CD14-positive monocyte (primary cell): Measurements from ENCODE around the gene CA10. TPM values are rescaled to one million over a fixed set of nuclear protein-coding genes. Genes with fewer than 3 reads are reported as not detected.

Experiments used
- DNase-seq, 3 donors: peaks; one replicate each; pipeline ENCODE4 v3.0.0-alpha.2; 2011 to 2022
- H2AFZ ChIP-seq: 2 replicates; pipeline ENCODE4 v1.6.0; 2012; ENCODE audit warnings: mild to moderate bottlenecking, low read depth, low read length, inconsistent platforms; ENCODE audit not compliant: insufficient read depth, poor library complexity, severe bottlenecking
- H3K27ac ChIP-seq, 2 donors: 1 replicate in 1 of 2; 2 replicates in 1 of 2; pipeline ENCODE4 v1.5.1; 2012 to 2013; ENCODE audit warnings: low read length in 2 of 2, control low read depth in 1 of 2, inconsistent platforms in 1 of 2, low read depth in 1 of 2, mild to moderate bottlenecking in 1 of 2
- H3K27me3 ChIP-seq, 2 donors: one replicate each; pipeline versions ENCODE4 v1.6.0 to v1.6.1; 2011 to 2013; ENCODE audit warnings: low read length in 2 of 2; ENCODE audit not compliant: control insufficient read depth in 2 of 2, insufficient read depth in 2 of 2
- H3K36me3 ChIP-seq, 2 donors: replicated peaks in 1 of 2; 1 replicate in 1 of 2; 2 replicates in 1 of 2; pipeline versions ENCODE4 v1.5.1 to v1.6.1; 2012 to 2013; ENCODE audit warnings: low read length in 2 of 2, control low read depth in 1 of 2, inconsistent platforms in 1 of 2, mild to moderate bottlenecking in 1 of 2; ENCODE audit not compliant: insufficient read depth in 2 of 2, control insufficient read depth in 1 of 2
- H3K4me1 ChIP-seq, 2 donors: 1 replicate in 1 of 2; 2 replicates in 1 of 2; pipeline versions ENCODE4 v1.5.1 to v1.6.1; 2012 to 2013; ENCODE audit warnings: low read length in 2 of 2, control low read depth in 1 of 2, inconsistent platforms in 1 of 2, mild to moderate bottlenecking in 1 of 2, moderate library complexity in 1 of 2; ENCODE audit not compliant: insufficient read depth in 2 of 2, control insufficient read depth in 1 of 2
- H3K4me2 ChIP-seq: replicated peaks from 2 replicates; pipeline ENCODE3; 2012; ENCODE audit warnings: low read length, moderate library complexity, mild to moderate bottlenecking; ENCODE audit not compliant: poor library complexity, severe bottlenecking; ENCODE audit errors: extremely low read depth
- H3K4me3 ChIP-seq, 3 experiments: fragments of 200-600 bp in 1 of 3; sonication (generic) in 1 of 3; replicated peaks in 1 of 3; 1 replicate in 2 of 3; 2 replicates in 1 of 3; pipeline ENCODE4 v1.5.1; 2011 to 2013; ENCODE audit warnings: low read length in 3 of 3, mild to moderate bottlenecking in 3 of 3, control low read depth in 2 of 3, low read depth in 2 of 3, inconsistent platforms in 1 of 3, moderate library complexity in 1 of 3
- H3K79me2 ChIP-seq: 2 replicates; pipeline ENCODE4 v1.6.0; 2012; ENCODE audit warnings: mild to moderate bottlenecking, control low read depth, inconsistent platforms, low read length, moderate library complexity; ENCODE audit not compliant: insufficient read depth
- H3K9ac ChIP-seq: 2 replicates; pipeline ENCODE4 v1.6.0; 2017; ENCODE audit warnings: low read length, mild to moderate bottlenecking; ENCODE audit not compliant: insufficient read depth, poor library complexity, severe bottlenecking
- H3K9me3 ChIP-seq, 2 donors: replicated peaks in 1 of 2; 1 replicate in 1 of 2; 2 replicates in 1 of 2; pipeline versions ENCODE4 v1.5.1 to v1.6.1; 2012 to 2013; ENCODE audit warnings: low read length in 2 of 2, control low read depth in 1 of 2; ENCODE audit not compliant: control insufficient read depth in 1 of 2, insufficient read depth in 1 of 2
- H4K20me1 ChIP-seq: 2 replicates; pipeline ENCODE4 v1.6.0; 2012; ENCODE audit warnings: mild to moderate bottlenecking, low read length, control low read depth, moderate library complexity; ENCODE audit not compliant: insufficient read depth
- H3K27ac Mint-ChIP-seq, 7 donors: one replicate each; pipeline ENCODE4 v1.8.0; 2020; ENCODE audit warnings: mild to moderate bottlenecking in 7 of 7, mixed read lengths in 7 of 7, moderate library complexity in 6 of 7, inconsistent platforms in 2 of 7
- H3K27me3 Mint-ChIP-seq, 3 donors: one replicate each; pipeline ENCODE4 v1.8.0; 2021 to 2022; ENCODE audit warnings: low read depth in 3 of 3, mild to moderate bottlenecking in 3 of 3, mixed read lengths in 3 of 3, moderate library complexity in 3 of 3, inconsistent platforms in 1 of 3
- H3K36me3 Mint-ChIP-seq, 2 donors: one replicate each; pipeline ENCODE4 v1.8.0; 2020; ENCODE audit warnings: mixed read lengths in 2 of 2, inconsistent platforms in 1 of 2, mild to moderate bottlenecking in 1 of 2
- H3K4me1 Mint-ChIP-seq: one replicate; pipeline ENCODE4 v1.8.0; 2020; ENCODE audit warnings: mild to moderate bottlenecking, mixed read lengths
- H3K4me3 Mint-ChIP-seq, 2 donors: one replicate each; pipeline ENCODE4 v1.8.0; 2020; ENCODE audit warnings: mild to moderate bottlenecking in 2 of 2, mixed read lengths in 2 of 2, moderate library complexity in 1 of 2
- H3K9me3 Mint-ChIP-seq, 7 donors: one replicate each; pipeline ENCODE4 v1.8.0; 2020 to 2022; ENCODE audit warnings: mixed read lengths in 7 of 7, mild to moderate bottlenecking in 6 of 7, moderate library complexity in 6 of 7, inconsistent platforms in 2 of 7
- CTCF ChIP-seq: fragments of 200-600 bp; IDR thresholded peaks from one replicate; pipeline ENCODE4 v1.8.0; 2022; ENCODE audit warnings: antibody characterized with exemption, mild to moderate bottlenecking
- WGBS: methylation state at CpG from one replicate; pipeline ENCODE4 v1.1.5; 2013; ENCODE audit warnings: missing lambda C conversion rate; ENCODE audit not compliant: insufficient coverage; 5-methylcytosine and 5-hydroxymethylcytosine counted together
- intact Hi-C, 2 donors: fragments of 100-400 bp; cut with micrococcal nuclease; formaldehyde crosslinking; loops; one replicate each; pipeline versions ENCODE4 v1.15.0 to v1.15.1; 2023
- polyA plus RNA-seq, 3 donors: library from polyadenylated mRNA; depleted of rRNA in 1 of 3; unstranded in 2 of 3; stranded (reverse) in 1 of 3; fragments of 300-500 nt in 2 of 3; fragments of >200 nt in 1 of 3; fragmentation: Illumina TruSeq in 2 of 3; gene quantifications; 1 replicate in 2 of 3; 2 replicates in 1 of 3; pipeline ENCODE4 v1.2.3, GENCODE V29; 2012 to 2021

The CA10 gene
- polyA plus RNA-seq, 3 donors: not detected

GRCh38 chr17:51733166-51733565 lies 425.3 kb downstream of the CA10 start:
- no peak overlapping the region for H3K9ac ChIP-seq
- no peak overlapping the region for H3K27ac ChIP-seq
- no peak overlapping the region for H2AFZ ChIP-seq
- H3K27me3 ChIP-seq: no peaks in the 10 kb centered on the region
- Mint-ChIP-seq H3K9me3 (peaks cover 0 to 3% (median 0%) of the 10 kb centered on the region in 7 donors), H3K36me3 (no peaks in the 10 kb centered on the region), H3K4me1 (no peaks in the 10 kb centered on the region), H3K4me3 (peak overlapping the region in 1 of 2 donors; percentile 17), H3K27me3 (peaks cover 0 to 1% (median 0%) of the 10 kb centered on the region in 3 donors), H3K27ac (no peak overlapping the region)
- H3K4me3 ChIP-seq: no peak overlapping the region
- 100% methylated on average over 4 of the region's 6 CpGs for WGBS
- DNase-seq: no peak
- intact Hi-C loops: no loop called here
- no peaks in the 10 kb centered on the region for H3K79me2 ChIP-seq
- no peaks in the 10 kb centered on the region for H3K36me3 ChIP-seq
- no peaks in the 10 kb centered on the region for H3K9me3 ChIP-seq
- H3K4me2 ChIP-seq: no peak overlapping the region
- no peaks in the 10 kb centered on the region for H4K20me1 ChIP-seq
- TF ChIP-seq CTCF: no peak
- H3K4me1 ChIP-seq: no peaks in the 10 kb centered on the region

GRCh38 chr17:51731941-51732722 lies 426.4 kb downstream of the CA10 start:
- Mint-ChIP-seq H3K9me3 (peaks cover 0 to 3% (median 0%) of the 10 kb centered on the region in 7 donors), H3K36me3 (no peaks in the 10 kb centered on the region), H3K27ac (no peak overlapping the region), H3K27me3 (peaks cover 0 to 2% (median 0%) of the 10 kb centered on the region in 3 donors), H3K4me1 (no peaks in the 10 kb centered on the region), H3K4me3 (no peak overlapping the region)
- Histone ChIP-seq H3K9me3 (no peaks in the 10 kb centered on the region), H4K20me1 (no peaks in the 10 kb centered on the region), H3K4me2 (no peak overlapping the region), H3K4me3 (no peak overlapping the region), H3K36me3 (no peaks in the 10 kb centered on the region), H3K9ac (no peak overlapping the region), H3K27ac (no peak overlapping the region), H3K4me1 (no peaks in the 10 kb centered on the region), H3K79me2 (no peaks in the 10 kb centered on the region), H2AFZ (no peak overlapping the region), H3K27me3 (no peaks in the 10 kb centered on the region)
- intact Hi-C loops: no loop called here
- DNase-seq: no peak
- no peak for TF ChIP-seq CTCF
- 67% methylated on average over 3 of the region's 6 CpGs for WGBS
